ENCODE measurements around the gene ENTPD8.

The ENTPD8 gene

GRCh38 chr9:137435381-137435891, 5.7 kb downstream of the ENTPD8 start:
- no peaks in the 10 kb centered on the region for H3K27me3 Mint-ChIP-seq

GRCh38 chr9:137434498-137435380, 6.4 kb downstream of the ENTPD8 start:
- no peaks in the 10 kb centered on the region for H3K36me3 Mint-ChIP-seq
- no peaks in the 10 kb centered on the region for H3K9me3 Mint-ChIP-seq (ENCODE audit: low read depth)
- H3K4me3 Mint-ChIP-seq: no peak overlapping the region
- H3K27me3 Mint-ChIP-seq: no peaks in the 10 kb centered on the region
- no peaks in the 10 kb centered on the region for H3K4me1 Mint-ChIP-seq (ENCODE audit: low read depth)
- no peak overlapping the region for H3K27ac Mint-ChIP-seq

More at GRCh38 chr9:137435381-137435891, 5.7 kb downstream of the ENTPD8 start:
- Mint-ChIP-seq H3K27ac (no peak overlapping the region), H3K4me3 (no peak overlapping the region), H3K9me3 (ENCODE audit: low read depth) (no peaks in the 10 kb centered on the region), H3K36me3 (no peaks in the 10 kb centered on the region), H3K4me1 (ENCODE audit: low read depth) (no peaks in the 10 kb centered on the region)

- Mint-ChIP-seq H3K27ac (no peak overlapping the region), H3K4me3 (no peak overlapping the region), H3K4me1 (ENCODE audit: low read depth) (no peaks in the 10 kb centered on the region), H3K36me3 (no peaks in the 10 kb centered on the region), H3K9me3 (ENCODE audit: low read depth) (no peaks in the 10 kb centered on the region), H3K27me3 (no peaks in the 10 kb centered on the region)
These were observed 7.2 kb downstream of the ENTPD8 start for GRCh38 chr9:137433916-137434431.

GRCh38 chr9:137433349-137433915, 7.7 kb downstream of the ENTPD8 start:
- Mint-ChIP-seq H3K36me3 (no peaks in the 10 kb centered on the region), H3K9me3 (ENCODE audit: low read depth) (no peaks in the 10 kb centered on the region), H3K27me3 (no peaks in the 10 kb centered on the region), H3K4me1 (ENCODE audit: low read depth) (no peaks in the 10 kb centered on the region), H3K4me3 (no peak overlapping the region), H3K27ac (no peak overlapping the region)

- Mint-ChIP-seq H3K27me3 (no peaks in the 10 kb centered on the region), H3K9me3 (ENCODE audit: low read depth) (no peaks in the 10 kb centered on the region), H3K4me1 (ENCODE audit: low read depth) (no peaks in the 10 kb centered on the region), H3K36me3 (no peaks in the 10 kb centered on the region), H3K27ac (no peak overlapping the region), H3K4me3 (no peak overlapping the region)
These were observed 8.3 kb downstream of the ENTPD8 start for GRCh38 chr9:137432687-137433348.

- H3K4me3 Mint-ChIP-seq: no peak overlapping the region
- no peaks in the 10 kb centered on the region for H3K9me3 Mint-ChIP-seq (ENCODE audit: low read depth)
- H3K27me3 Mint-ChIP-seq: no peaks in the 10 kb centered on the region
- H3K36me3 Mint-ChIP-seq: no peaks in the 10 kb centered on the region
- H3K27ac Mint-ChIP-seq: no peak overlapping the region
- H3K4me1 Mint-ChIP-seq (ENCODE audit: low read depth): no peaks in the 10 kb centered on the region
These were observed 9.7 kb downstream of the ENTPD8 start for GRCh38 chr9:137431416-137431931.

- Mint-ChIP-seq H3K4me1 (ENCODE audit: low read depth) (no peaks in the 10 kb centered on the region), H3K9me3 (ENCODE audit: low read depth) (no peaks in the 10 kb centered on the region), H3K4me3 (no peak overlapping the region), H3K27ac (no peak overlapping the region), H3K27me3 (no peaks in the 10 kb centered on the region), H3K36me3 (no peaks in the 10 kb centered on the region)
These were observed 10.3 kb downstream of the ENTPD8 start for GRCh38 chr9:137430723-137431415.

GRCh38 chr9:137429974-137430722, 11.0 kb downstream of the ENTPD8 start:
- Mint-ChIP-seq H3K9me3 (ENCODE audit: low read depth) (no peaks in the 10 kb centered on the region), H3K27me3 (no peaks in the 10 kb centered on the region), H3K36me3 (no peaks in the 10 kb centered on the region), H3K4me1 (ENCODE audit: low read depth) (no peaks in the 10 kb centered on the region), H3K27ac (no peak overlapping the region), H3K4me3 (no peak overlapping the region)

GRCh38 chr9:137429546-137429890, 11.6 kb downstream of the ENTPD8 start:
- Mint-ChIP-seq H3K27me3 (no peaks in the 10 kb centered on the region), H3K4me3 (no peak overlapping the region), H3K36me3 (no peaks in the 10 kb centered on the region), H3K27ac (no peak overlapping the region), H3K9me3 (ENCODE audit: low read depth) (no peaks in the 10 kb centered on the region), H3K4me1 (ENCODE audit: low read depth) (peaks cover under 1% of the 10 kb centered on the region)

- Mint-ChIP-seq H3K9me3 (ENCODE audit: low read depth) (no peaks in the 10 kb centered on the region), H3K27ac (no peak overlapping the region), H3K4me1 (ENCODE audit: low read depth) (peaks cover 5% of the 10 kb centered on the region), H3K27me3 (no peaks in the 10 kb centered on the region), H3K36me3 (no peaks in the 10 kb centered on the region), H3K4me3 (no peak overlapping the region)
These were observed 12.2 kb downstream of the ENTPD8 start for GRCh38 chr9:137428841-137429545.

- Mint-ChIP-seq H3K4me1 (ENCODE audit: low read depth) (peaks cover 5% of the 10 kb centered on the region), H3K27ac (no peak overlapping the region), H3K36me3 (no peaks in the 10 kb centered on the region), H3K27me3 (no peaks in the 10 kb centered on the region), H3K4me3 (no peak overlapping the region), H3K9me3 (ENCODE audit: low read depth) (no peaks in the 10 kb centered on the region)
These were observed 12.9 kb downstream of the ENTPD8 start for GRCh38 chr9:137428311-137428630.

- H3K36me3 Mint-ChIP-seq: no peaks in the 10 kb centered on the region
- H3K27ac Mint-ChIP-seq: no peak overlapping the region
- H3K27me3 Mint-ChIP-seq: no peaks in the 10 kb centered on the region
- no peak overlapping the region for H3K4me3 Mint-ChIP-seq
- peaks cover 5% of the 10 kb centered on the region for H3K4me1 Mint-ChIP-seq (ENCODE audit: low read depth)
- H3K9me3 Mint-ChIP-seq (ENCODE audit: low read depth): no peaks in the 10 kb centered on the region
These were observed 13.5 kb downstream of the ENTPD8 start for GRCh38 chr9:137427454-137428310.

All from activated naive CD8-positive, alpha-beta T cell (primary cell).